ENCODE data around the gene HTR4.

HTR4 gene

DNA sequence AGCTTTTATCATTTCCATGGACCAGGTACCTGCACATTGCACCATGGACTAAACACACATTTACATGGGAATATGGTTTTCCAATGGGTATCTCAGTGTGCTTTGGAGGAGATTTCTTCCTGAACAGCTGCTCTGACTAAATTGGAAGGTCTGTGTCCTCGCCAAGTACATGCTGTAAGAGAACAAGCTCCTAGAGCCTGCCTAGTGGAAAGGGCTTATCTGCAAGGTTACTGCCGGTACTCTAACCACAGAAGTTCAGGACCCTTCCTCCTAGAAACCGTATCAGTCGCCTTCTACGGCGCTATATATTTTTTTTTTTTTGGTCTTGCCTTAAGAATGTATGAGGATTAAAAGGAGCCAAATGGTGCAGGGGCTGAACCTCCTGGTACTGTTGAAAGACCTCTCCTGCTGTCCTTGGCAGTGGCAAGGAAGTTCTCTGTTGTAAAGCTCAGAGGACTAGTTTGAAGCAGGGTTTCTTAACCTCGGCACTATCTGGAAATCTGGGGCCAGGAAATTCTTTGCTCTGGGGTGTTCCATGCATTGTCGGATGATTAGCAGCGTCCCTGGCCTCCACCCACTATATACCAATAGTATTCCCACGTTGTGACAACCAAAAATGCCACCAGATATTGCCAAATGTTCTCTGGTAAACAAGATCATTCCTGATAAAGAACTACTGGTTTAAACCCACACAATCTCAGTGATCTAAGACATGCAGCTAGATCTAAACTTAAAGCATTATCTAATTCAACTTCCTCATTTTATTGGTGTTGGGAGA lies 163.1 kb downstream of the HTR4 start:
- Histone ChIP-seq H3K79me1 (ENCODE audit: low read length) (no peaks in the 10 kb centered on the region), H4K8ac (ENCODE audit: low read depth, low read length) (no peak overlapping the region), H2AFZ (ENCODE audit: insufficient read depth, low read length, poor library complexity) (no peak overlapping the region), H3K18ac (ENCODE audit: low read length) (no peak overlapping the region), H3K4me1 (ENCODE audit: control insufficient read depth in 1 of 2, insufficient read depth in 2 of 2, low read length in 2 of 2) (no peaks in the 10 kb centered on the region), H3K27ac (ENCODE audit: low read depth, low read length) (no peak overlapping the region), H3K36me3 (ENCODE audit: control insufficient read depth in 1 of 2, insufficient read depth in 2 of 2, low read length in 2 of 2) (no peaks in the 10 kb centered on the region), H3K27me3 (ENCODE audit: insufficient read depth, low read length) (no peaks in the 10 kb centered on the region), H3K9ac (ENCODE audit: low read length) (no peak overlapping the region), H2AK5ac (ENCODE audit: low read length) (no peak overlapping the region), H3K23ac (ENCODE audit: low read length) (no peak overlapping the region), H3K14ac (ENCODE audit: low read length) (no peak overlapping the region), H3K4me3 (ENCODE audit: low read depth, low read length) (no peak overlapping the region), H2BK12ac (ENCODE audit: low read length) (no peak overlapping the region), H2BK120ac (ENCODE audit: insufficient read depth, low read length, poor library complexity) (no peak overlapping the region), H3K9me3 (ENCODE audit: insufficient read depth, low read depth, low read length) (no peaks in the 10 kb centered on the region), H3K4ac (ENCODE audit: low read depth, low read length) (no peak overlapping the region), H2BK5ac (ENCODE audit: low read depth, low read length, poor library complexity) (no peak overlapping the region), H4K12ac (ENCODE audit: low read depth, low read length) (no peak overlapping the region), H3K79me2 (ENCODE audit: control insufficient read depth, insufficient read depth, low read length, poor library complexity) (no peaks in the 10 kb centered on the region), H3K4me2 (ENCODE audit: low read length) (no peak overlapping the region), H4K91ac (ENCODE audit: low read depth, low read length) (no peak overlapping the region)
- WGBS (ENCODE audit: extremely low coverage, insufficient coverage, insufficient read length) = no CpG with 5 or more reads among the region's 10 CpGs
- DNase-seq = peak; percentile 76 to 90

GRCh38 chr5:148488757-148489156 lies 165.6 kb downstream of the HTR4 start:
- no peaks in the 10 kb centered on the region for H3K4me1 ChIP-seq (ENCODE audit: control insufficient read depth in 1 of 2, insufficient read depth in 2 of 2, low read length in 2 of 2)
- H3K4me3 ChIP-seq (ENCODE audit: low read depth, low read length) = no peak overlapping the region
- no peak overlapping the region for H3K14ac ChIP-seq (ENCODE audit: low read length)
- no peak for DNase-seq
- H3K27me3 ChIP-seq (ENCODE audit: insufficient read depth, low read length) = no peaks in the 10 kb centered on the region
- H4K12ac ChIP-seq (ENCODE audit: low read depth, low read length) = no peak overlapping the region
- H2BK5ac ChIP-seq (ENCODE audit: low read depth, low read length, poor library complexity) = no peak overlapping the region
- H3K79me2 ChIP-seq (ENCODE audit: control insufficient read depth, insufficient read depth, low read length, poor library complexity) = no peaks in the 10 kb centered on the region
- no CpG with 5 or more reads among the region's 2 CpGs for WGBS (ENCODE audit: extremely low coverage, insufficient coverage, insufficient read length)
- H3K4me2 ChIP-seq (ENCODE audit: low read length) = no peak overlapping the region
- no peaks in the 10 kb centered on the region for H3K9me3 ChIP-seq (ENCODE audit: insufficient read depth, low read depth, low read length)
- H3K79me1 ChIP-seq (ENCODE audit: low read length) = no peaks in the 10 kb centered on the region
- H3K9ac ChIP-seq (ENCODE audit: low read length) = no peak overlapping the region
- no peak overlapping the region for H3K23ac ChIP-seq (ENCODE audit: low read length)
- H4K8ac ChIP-seq (ENCODE audit: low read depth, low read length) = no peak overlapping the region
- H2BK120ac ChIP-seq (ENCODE audit: insufficient read depth, low read length, poor library complexity) = no peak overlapping the region
- H3K18ac ChIP-seq (ENCODE audit: low read length) = no peak overlapping the region
- H3K4ac ChIP-seq (ENCODE audit: low read depth, low read length) = no peak overlapping the region
- H2BK12ac ChIP-seq (ENCODE audit: low read length) = no peak overlapping the region
- no peak overlapping the region for H2AK5ac ChIP-seq (ENCODE audit: low read length)
- no peaks in the 10 kb centered on the region for H3K36me3 ChIP-seq (ENCODE audit: control insufficient read depth in 1 of 2, insufficient read depth in 2 of 2, low read length in 2 of 2)
- H3K27ac ChIP-seq (ENCODE audit: low read depth, low read length) = no peak overlapping the region
- no peak overlapping the region for H4K91ac ChIP-seq (ENCODE audit: low read depth, low read length)
- H2AFZ ChIP-seq (ENCODE audit: insufficient read depth, low read length, poor library complexity) = no peak overlapping the region

- H3K18ac ChIP-seq (ENCODE audit: low read length) = no peak overlapping the region
- no peak overlapping the region for H3K4me3 ChIP-seq (ENCODE audit: low read depth, low read length)
- H4K91ac ChIP-seq (ENCODE audit: low read depth, low read length) = no peak overlapping the region
- H3K23ac ChIP-seq (ENCODE audit: low read length) = no peak overlapping the region
- no peak overlapping the region for H4K12ac ChIP-seq (ENCODE audit: low read depth, low read length)
- H3K27ac ChIP-seq (ENCODE audit: low read depth, low read length) = no peak overlapping the region
- DNase-seq = no peak
- H3K4me1 ChIP-seq (ENCODE audit: control insufficient read depth in 1 of 2, insufficient read depth in 2 of 2, low read length in 2 of 2) = no peaks in the 10 kb centered on the region
- no peak overlapping the region for H2BK120ac ChIP-seq (ENCODE audit: insufficient read depth, low read length, poor library complexity)
- no peak overlapping the region for H2AFZ ChIP-seq (ENCODE audit: insufficient read depth, low read length, poor library complexity)
- no peak overlapping the region for H3K4me2 ChIP-seq (ENCODE audit: low read length)
- no peak overlapping the region for H2BK5ac ChIP-seq (ENCODE audit: low read depth, low read length, poor library complexity)
- no peaks in the 10 kb centered on the region for H3K79me2 ChIP-seq (ENCODE audit: control insufficient read depth, insufficient read depth, low read length, poor library complexity)
- no peak overlapping the region for H3K14ac ChIP-seq (ENCODE audit: low read length)
- no peak overlapping the region for H3K4ac ChIP-seq (ENCODE audit: low read depth, low read length)
- WGBS (ENCODE audit: extremely low coverage, insufficient coverage, insufficient read length) = no CpG with 5 or more reads among the region's 3 CpGs
- no peaks in the 10 kb centered on the region for H3K27me3 ChIP-seq (ENCODE audit: insufficient read depth, low read length)
- no peaks in the 10 kb centered on the region for H3K79me1 ChIP-seq (ENCODE audit: low read length)
- no peak overlapping the region for H2BK12ac ChIP-seq (ENCODE audit: low read length)
- H3K36me3 ChIP-seq (ENCODE audit: control insufficient read depth in 1 of 2, insufficient read depth in 2 of 2, low read length in 2 of 2) = no peaks in the 10 kb centered on the region
- H3K9me3 ChIP-seq (ENCODE audit: insufficient read depth, low read depth, low read length) = no peaks in the 10 kb centered on the region
- H2AK5ac ChIP-seq (ENCODE audit: low read length) = no peak overlapping the region
- H4K8ac ChIP-seq (ENCODE audit: low read depth, low read length) = no peak overlapping the region
- H3K9ac ChIP-seq (ENCODE audit: low read length) = no peak overlapping the region
Observed at GRCh38 chr5:148486456-148486855, 167.9 kb downstream of the HTR4 start.

- H3K9me3 ChIP-seq (ENCODE audit: insufficient read depth, low read depth, low read length) = no peaks in the 10 kb centered on the region
- H3K23ac ChIP-seq (ENCODE audit: low read length) = no peak overlapping the region
- no peak overlapping the region for H4K8ac ChIP-seq (ENCODE audit: low read depth, low read length)
- no peaks in the 10 kb centered on the region for H3K36me3 ChIP-seq (ENCODE audit: control insufficient read depth in 1 of 2, insufficient read depth in 2 of 2, low read length in 2 of 2)
- no peaks in the 10 kb centered on the region for H3K79me1 ChIP-seq (ENCODE audit: low read length)
- no peak overlapping the region for H4K91ac ChIP-seq (ENCODE audit: low read depth, low read length)
- H2BK5ac ChIP-seq (ENCODE audit: low read depth, low read length, poor library complexity) = no peak overlapping the region
- no peaks in the 10 kb centered on the region for H3K79me2 ChIP-seq (ENCODE audit: control insufficient read depth, insufficient read depth, low read length, poor library complexity)
- H2BK120ac ChIP-seq (ENCODE audit: insufficient read depth, low read length, poor library complexity) = no peak overlapping the region
- H3K4me2 ChIP-seq (ENCODE audit: low read length) = no peak overlapping the region
- H3K4ac ChIP-seq (ENCODE audit: low read depth, low read length) = no peak overlapping the region
- H3K18ac ChIP-seq (ENCODE audit: low read length) = no peak overlapping the region
- H2AFZ ChIP-seq (ENCODE audit: insufficient read depth, low read length, poor library complexity) = no peak overlapping the region
- H3K27ac ChIP-seq (ENCODE audit: low read depth, low read length) = no peak overlapping the region
- H2AK5ac ChIP-seq (ENCODE audit: low read length) = no peak overlapping the region
- DNase-seq = peak; percentile 37 to 86
- no peak overlapping the region for H4K12ac ChIP-seq (ENCODE audit: low read depth, low read length)
- no peak overlapping the region for H3K14ac ChIP-seq (ENCODE audit: low read length)
- H3K9ac ChIP-seq (ENCODE audit: low read length) = no peak overlapping the region
- H3K4me3 ChIP-seq (ENCODE audit: low read depth, low read length) = no peak overlapping the region
- no peaks in the 10 kb centered on the region for H3K27me3 ChIP-seq (ENCODE audit: insufficient read depth, low read length)
- H2BK12ac ChIP-seq (ENCODE audit: low read length) = no peak overlapping the region
- no peaks in the 10 kb centered on the region for H3K4me1 ChIP-seq (ENCODE audit: control insufficient read depth in 1 of 2, insufficient read depth in 2 of 2, low read length in 2 of 2)
Observed at GRCh38 chr5:148484651-148485050, 169.7 kb downstream of the HTR4 start.

Data from trophoblast cell (in vitro differentiated cells and primary cell).